A204.1 (cell line): ENCODE measurements around the gene AURKAIP1.

ENCODE experiments used
- FAIRE-seq: peaks from 2 replicates; lab custom pipeline; 2012; peaks lifted over from hg19 to GRCh38; lab: Jason Lieb, UNC

The AURKAIP1 gene

DNA sequence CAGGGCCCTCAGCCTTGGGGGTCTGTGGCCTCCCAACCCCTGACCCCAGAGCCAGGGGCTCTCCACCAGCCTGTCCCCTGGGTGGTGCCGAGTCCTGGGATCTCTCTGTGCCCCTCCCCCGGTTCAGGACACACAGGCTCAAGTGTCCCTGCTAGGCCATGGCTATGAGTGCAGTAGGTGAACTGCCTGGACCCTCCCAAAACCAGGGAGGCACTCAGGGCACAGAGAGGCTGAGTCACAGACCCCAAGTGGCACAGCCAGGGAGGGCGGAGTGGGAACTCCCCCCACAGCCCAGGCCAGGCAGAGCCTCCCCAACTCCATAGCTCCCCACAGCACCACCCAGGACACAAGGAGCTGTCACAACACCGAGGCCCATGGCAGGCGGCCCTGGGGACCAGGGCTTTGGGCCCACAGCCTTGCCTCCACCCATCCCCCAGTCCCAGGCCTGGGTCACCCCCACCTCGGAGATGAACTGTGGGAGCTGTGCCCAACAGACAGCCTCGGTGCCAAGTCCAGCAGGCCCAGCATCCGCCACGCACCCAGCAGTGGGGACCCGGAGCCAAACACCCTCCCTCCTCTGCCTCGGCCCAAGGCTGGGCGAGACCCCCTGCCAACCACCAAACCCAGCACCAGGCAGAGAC lies 29.0 kb downstream of the AURKAIP1 start:
- FAIRE-seq: no peak

DNA sequence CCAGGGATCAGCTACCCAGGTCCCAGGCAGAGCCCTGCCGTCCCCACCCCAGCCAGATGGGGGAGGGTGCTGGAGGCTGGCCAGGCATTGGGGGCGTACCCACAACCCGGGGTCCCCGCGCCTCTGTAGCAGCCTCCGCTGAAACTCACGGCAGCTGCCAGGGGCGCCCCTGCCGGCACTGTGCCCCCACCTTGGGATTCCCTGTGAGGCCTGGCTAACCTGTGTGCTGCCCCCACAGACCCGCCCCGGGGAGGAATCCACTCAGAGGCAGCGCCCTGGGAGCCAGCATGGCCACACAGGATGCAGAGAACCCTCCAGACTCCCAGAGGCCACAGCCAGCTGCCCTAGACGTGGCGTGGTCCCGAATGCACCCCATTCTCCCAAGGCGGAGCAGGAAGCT lies 29.6 kb downstream of the AURKAIP1 start:
- no peak for FAIRE-seq

DNA sequence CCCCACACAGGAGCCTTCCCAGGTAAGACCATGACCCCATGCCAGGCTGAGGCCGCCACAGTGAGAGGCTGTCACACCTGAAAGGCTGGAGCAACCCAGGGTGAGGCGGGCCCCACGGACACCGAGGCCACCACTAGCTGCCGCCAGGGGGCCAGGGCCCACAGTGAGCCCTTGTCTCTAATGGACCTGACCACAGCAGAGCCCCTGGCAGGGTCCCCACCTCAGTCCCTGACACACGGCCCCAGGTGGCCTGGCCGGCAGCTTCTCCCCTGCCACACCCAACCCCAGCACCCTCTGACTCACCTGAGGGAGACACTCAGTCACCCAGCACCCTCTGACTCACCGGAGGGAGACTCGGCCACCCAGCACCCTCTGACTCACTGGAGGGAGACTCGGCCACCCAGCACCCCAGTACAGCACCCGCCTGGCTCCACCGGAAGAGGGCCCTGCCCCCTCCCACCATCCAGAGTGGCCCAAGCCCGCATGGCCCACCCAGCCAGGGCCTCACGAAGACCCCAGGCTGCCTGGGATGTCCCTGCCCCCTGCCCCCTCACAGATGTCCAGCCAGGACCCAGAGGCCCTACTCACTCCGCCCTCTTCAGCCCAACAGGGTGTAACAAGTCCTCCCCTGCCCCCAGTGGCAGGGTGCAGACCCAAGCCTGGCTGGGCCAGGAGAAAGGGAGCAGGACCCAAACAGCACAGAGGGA lies 30.2 kb downstream of the AURKAIP1 start:
- FAIRE-seq: no peak

DNA sequence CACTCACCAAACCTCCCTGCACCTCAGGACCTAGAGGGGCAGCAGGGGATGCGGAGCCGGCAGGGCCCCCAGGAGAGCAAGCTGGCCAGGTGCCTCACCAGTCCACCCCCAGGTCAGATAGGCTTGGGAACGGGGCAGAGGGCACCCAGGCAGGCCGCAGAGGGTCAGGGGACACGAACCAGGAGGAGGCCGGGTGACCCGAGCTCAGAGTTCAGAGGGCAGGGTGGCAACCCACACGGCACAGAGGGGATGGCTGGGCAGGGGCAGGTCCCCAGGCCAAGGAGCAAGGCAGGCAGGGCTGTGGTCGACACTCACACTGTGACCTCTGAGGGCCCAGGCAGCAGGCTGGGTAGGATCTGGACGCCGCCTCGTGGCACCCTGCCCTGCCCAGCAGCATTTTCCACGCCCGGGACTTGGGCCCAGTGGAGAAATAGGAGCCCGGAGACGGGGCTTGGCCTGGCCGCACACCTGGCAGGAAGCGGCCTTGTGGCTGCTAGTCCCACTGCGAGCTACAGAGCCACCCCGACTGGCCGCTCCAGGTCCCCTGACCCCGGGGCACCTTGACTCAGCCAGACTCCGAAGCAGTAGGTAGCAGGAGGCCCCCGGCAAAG lies 31.1 kb downstream of the AURKAIP1 start:
- FAIRE-seq: no peak

DNA sequence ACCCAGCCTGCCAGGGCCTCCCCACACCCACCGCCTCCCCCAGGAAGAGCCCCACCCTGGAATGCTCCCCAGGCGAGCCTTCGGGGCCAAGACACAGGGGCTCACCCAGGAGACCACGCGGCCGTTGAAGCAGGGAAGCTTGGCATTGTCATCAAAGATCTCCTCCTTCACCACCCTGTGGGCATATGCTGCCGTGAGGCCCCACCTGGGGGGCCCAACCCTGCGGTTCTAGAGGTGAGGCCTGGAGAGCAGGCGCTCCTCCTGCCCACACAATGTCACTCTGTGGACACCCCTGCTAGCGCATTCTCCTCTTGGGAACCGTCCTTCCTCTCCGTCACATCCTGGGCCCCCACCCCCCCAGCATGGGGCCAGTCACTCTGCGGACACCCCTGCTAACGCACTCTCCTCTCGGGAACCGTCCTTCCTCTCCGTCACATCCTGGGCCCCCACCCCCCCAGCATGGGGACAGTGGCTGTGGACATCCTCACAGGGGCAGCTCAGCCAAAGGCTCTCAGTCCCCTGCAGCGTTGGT lies 32.4 kb downstream of the AURKAIP1 start:
- no peak for FAIRE-seq

DNA sequence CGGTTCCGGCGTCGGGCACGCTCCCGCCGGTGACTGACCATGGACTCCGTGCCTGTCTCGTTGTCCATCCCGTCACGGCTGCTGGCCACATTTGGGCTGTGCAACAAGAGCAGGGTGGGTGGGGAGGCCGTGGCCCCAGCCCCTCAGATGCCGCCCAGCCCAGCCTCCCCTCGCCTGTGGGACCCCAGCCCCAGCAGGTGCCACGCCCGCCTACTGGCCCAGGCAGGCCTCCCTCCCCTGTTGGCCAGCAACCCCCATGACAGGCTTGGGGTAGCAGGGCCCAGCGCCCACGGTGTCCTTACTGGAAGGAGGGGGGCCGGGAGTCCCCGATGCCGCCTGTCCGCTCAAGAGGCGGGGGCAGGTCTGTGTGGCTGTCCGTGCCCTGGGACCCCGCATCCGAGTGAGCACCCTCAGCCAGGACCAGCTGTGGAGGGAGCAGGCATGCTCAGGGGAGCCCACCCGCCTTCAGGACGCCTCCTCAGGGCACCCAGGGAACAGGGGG lies 32.9 kb downstream of the AURKAIP1 start:
- no peak for FAIRE-seq

DNA sequence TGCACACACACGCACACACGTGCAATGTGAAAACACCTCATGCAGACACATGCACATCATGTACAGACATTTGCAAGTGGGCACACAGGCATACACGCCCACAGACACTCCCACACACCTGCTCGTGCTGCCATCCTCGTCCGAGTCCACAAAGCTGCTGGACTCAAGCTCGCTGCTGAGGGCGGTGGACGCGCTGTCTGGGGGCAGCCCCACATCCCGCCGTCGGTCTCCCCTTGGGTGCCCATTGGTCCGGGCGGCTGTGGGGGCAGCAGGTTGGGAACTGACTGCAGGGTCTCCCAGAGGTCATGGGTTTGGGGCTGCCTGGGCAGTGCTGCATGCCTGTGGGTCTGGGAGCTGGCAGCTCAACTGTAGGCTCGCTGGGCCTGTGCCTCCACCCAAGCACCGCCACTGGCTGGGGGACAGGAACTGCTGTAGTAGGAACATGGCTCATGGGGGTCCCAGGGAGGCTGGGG lies 33.4 kb downstream of the AURKAIP1 start:
- FAIRE-seq: no peak

DNA sequence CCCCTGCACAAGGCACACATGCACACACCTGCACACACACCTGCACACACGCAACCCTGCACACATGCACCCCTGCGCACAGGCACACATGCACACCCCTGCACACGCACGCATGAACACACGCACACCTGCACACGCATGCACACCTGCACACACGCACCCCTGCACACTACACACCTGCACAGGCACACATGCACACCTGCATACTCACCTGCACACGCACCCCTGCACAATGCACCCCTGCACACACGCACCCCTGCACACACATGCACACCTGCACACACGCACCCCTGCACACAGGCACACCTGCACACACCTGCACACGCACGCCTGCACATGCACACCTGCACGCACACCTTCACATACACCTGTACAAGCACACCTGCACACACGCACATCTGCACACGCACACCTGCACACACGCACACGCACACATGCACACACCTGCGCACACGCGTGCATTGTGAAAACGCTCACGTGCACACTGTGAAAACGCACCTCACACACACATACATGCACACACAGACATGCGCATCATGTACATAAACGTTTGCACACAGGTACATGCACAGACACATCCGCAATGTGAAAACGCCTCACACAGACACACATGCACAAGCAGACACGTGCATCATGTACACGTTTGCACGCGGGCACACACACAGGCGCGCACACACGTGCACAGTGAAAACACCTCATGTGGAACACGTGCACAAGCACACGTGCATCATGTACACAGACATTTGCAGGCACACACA lies 34.0 kb downstream of the AURKAIP1 start:
- no peak for FAIRE-seq

DNA sequence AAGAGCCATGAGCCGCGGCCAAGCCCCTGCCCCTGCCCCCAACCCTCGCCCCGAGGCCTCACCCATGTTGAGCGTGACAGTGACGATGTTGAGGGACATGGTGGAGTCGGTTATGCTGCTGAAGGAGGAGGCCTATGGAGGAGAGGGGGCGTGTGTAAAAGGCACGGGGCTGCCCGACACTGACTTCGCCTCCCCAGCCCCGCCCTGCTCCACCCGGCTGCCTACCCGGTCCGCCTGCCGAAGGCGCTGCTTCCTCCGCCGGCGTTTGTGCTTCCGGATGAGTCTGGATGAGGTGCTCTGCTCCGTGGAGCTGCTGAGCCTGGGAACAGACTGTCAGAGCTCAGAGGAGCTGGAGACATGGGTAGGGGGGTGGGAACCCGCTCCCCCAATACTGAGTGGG lies 34.8 kb downstream of the AURKAIP1 start:
- FAIRE-seq: no peak

DNA sequence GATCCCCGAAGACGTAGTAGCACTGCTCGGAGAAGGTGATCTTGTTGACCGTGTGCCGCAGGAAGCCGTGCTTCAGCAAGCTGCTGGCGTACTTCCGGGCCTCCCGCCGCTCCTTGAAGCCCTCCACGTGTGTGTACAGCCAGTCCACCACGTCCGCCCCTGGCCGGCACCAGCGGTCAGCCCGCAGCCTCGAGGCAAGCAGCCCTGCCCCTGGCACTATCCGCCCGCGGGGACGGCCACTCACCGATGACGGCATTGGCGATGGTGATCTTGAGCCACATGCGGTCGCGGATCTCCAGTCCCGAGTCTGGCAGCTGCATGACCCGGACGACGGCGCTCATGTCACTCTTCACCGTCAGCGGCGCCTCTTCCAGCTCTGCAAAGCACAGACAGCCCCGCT lies 36.7 kb downstream of the AURKAIP1 start:
- FAIRE-seq: no peak

DNA sequence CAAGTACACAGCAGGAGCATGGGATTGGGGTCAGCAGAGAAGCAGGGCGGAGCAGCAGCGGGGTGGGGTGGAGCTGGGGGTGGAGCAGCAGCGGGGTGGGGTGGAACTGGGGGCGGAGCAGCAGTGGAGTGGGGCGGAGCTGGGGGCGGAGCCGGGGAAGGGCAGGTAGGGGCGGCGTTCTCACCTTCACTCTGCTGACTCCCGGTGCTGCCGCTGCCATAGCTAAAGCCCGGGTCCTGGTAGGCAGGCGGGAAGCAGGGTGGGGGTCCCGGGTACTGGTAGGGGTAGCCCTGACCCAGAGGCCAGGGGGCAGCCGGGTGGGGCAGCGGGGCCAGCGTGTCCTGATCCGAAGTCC lies 37.2 kb downstream of the AURKAIP1 start:
- no peak for FAIRE-seq

DNA sequence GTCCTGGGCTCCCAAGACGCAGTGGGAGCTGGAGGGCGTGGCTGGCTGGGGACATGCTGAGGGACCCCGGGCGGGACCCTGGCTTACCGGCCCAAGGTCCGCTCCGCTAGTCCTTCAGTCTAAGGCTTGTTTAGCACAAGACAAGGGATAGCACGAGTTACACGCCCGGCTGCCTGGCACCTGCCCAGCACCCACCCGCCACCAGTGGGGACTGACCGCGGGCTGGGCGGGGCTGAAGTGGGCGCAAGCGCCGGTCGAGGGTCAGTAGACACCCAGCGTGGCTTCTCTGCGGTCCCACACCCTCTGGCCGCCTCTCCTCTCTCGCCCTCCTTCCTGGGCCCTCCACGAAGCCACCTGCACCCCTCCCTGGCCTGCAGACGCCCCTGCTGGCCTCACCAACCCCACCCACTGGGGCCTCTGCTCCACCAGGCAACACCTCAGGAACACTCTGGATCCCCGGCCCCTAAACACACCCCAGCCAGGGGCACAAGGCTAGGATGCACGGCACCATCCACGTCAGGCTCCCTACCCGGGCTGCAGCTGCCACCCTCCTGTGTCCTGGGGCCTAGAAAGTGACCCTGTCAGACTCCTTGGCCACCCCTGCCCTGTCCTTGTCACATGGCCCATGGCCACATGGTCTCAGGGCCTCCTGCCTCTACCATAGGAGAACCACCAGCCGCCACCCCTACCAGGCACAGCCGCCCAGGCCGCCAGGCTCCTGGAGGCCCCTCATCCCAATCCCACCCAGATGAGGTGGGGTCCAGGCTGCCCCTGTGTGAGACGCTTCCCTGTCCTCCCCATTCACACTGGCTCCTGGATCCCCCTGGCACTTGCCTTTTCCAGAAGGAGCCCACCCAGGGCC lies 37.8 kb downstream of the AURKAIP1 start:
- FAIRE-seq: no peak

DNA sequence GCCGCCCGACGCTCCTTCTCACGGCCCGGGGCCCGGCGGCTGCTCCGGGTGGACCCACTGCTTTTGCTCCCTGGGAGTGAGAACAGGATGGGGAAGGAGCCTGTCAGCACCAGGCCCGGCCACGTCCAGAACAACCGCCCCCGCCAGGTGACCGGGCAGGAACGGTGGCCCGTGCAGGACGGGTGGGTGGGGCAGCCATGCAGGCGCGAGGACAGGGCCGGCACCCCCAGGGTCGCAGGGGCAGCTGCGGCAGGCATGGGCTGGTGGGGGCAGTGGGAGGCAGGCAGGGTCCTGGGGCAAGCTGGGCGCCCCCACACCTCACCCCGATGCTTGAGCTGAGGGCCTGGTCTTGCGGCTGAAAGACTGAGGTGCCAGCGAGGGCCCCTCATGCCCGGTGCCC lies 38.6 kb downstream of the AURKAIP1 start:
- no peak for FAIRE-seq

DNA sequence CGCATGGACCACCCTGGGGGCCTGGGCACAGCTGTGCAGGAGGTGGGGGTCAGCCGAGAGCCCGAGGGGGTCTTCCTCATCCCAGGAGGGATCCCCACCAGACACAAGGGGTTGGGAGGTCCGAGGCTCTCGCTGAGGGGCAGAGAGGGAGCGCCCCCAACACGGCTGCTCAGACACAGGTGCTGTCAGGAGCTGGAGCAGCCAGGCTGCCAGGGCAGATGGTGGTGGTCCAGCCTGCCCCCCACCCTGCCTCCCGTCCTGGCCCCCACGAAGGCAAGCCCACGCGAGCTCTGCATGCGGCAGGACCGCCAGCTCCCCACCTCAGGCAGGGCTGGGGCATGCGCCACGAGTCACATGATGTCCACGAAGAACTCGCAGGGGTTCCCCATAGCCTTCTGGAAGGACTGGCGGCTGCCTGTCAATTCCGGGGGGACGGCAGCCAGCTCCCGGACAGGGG lies 39.2 kb downstream of the AURKAIP1 start:
- FAIRE-seq: no peak

DNA sequence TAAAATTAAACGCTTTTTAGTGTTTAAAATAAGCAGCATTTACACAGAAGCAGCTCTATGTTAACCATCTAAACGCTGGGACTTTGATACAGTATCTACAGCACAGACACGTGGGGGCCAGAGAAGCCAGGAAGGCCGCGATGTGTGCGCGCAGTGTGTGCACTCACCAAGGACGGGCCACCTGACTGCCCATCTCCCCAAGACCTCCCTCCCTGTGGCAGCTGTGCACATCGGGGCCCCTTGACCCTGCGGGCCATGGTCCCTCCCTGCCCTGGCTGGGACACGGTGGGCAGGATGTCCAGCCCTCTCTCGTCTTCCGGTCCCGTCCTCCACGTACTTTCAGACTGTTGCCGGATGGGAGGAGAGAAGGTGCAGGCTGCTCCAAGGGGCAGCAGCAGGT lies 39.7 kb downstream of the AURKAIP1 start:
- no peak for FAIRE-seq

DNA sequence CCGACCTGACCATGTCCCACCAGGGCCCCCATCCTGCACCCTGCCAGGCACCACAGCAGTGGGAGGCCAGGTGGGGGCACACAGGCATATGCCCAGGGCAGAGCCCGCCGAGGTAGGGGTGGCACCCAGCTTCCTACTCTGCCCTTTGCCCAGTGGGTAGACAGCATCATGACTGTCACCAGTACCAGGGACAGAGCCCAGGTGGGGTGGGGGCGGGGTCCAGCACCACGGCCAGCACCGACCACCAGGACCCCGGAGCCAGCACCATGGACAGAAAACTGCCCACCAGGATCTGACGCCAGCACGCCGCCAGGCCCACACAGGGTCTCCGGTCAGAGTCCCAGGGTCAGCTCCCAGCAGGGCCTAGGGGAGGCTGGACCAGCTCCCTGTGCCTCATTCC lies 40.2 kb downstream of the AURKAIP1 start:
- FAIRE-seq: no peak

DNA sequence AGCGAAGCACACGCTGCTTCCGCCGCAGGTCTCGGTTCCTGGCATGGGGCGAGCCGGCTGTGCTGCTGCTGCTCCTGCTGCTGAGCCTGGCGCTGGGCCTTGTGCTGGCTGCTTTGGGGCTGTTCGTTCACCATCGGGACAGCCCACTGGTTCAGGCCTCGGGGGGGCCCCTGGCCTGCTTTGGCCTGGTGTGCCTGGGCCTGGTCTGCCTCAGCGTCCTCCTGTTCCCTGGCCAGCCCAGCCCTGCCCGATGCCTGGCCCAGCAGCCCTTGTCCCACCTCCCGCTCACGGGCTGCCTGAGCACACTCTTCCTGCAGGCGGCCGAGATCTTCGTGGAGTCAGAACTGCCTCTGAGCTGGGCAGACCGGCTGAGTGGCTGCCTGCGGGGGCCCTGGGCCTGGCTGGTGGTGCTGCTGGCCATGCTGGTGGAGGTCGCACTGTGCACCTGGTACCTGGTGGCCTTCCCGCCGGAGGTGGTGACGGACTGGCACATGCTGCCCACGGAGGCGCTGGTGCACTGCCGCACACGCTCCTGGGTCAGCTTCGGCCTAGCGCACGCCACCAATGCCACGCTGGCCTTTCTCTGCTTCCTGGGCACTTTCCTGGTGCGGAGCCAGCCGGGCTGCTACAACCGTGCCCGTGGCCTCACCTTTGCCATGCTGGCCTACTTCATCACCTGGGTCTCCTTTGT lies 41.3 kb downstream of the AURKAIP1 start:
- no peak for FAIRE-seq

DNA sequence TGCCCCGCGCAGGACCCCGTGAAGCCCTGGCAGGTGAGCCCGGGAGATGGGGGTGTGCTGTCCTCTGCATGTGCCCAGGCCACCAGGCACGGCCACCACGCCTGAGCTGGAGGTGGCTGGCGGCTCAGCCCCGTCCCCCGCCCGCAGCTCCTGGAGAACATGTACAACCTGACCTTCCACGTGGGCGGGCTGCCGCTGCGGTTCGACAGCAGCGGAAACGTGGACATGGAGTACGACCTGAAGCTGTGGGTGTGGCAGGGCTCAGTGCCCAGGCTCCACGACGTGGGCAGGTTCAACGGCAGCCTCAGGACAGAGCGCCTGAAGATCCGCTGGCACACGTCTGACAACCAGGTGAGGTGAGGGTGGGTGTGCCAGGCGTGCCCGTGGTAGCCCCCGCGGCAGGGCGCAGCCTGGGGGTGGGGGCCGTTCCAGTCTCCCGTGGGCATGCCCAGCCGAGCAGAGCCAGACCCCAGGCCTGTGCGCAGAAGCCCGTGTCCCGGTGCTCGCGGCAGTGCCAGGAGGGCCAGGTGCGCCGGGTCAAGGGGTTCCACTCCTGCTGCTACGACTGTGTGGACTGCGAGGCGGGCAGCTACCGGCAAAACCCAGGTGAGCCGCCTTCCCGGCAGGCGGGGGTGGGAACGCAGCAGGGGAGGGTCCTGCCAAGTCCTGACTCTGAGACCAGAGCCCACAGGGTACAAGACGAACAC lies 42.1 kb downstream of the AURKAIP1 start:
- no peak for FAIRE-seq

DNA sequence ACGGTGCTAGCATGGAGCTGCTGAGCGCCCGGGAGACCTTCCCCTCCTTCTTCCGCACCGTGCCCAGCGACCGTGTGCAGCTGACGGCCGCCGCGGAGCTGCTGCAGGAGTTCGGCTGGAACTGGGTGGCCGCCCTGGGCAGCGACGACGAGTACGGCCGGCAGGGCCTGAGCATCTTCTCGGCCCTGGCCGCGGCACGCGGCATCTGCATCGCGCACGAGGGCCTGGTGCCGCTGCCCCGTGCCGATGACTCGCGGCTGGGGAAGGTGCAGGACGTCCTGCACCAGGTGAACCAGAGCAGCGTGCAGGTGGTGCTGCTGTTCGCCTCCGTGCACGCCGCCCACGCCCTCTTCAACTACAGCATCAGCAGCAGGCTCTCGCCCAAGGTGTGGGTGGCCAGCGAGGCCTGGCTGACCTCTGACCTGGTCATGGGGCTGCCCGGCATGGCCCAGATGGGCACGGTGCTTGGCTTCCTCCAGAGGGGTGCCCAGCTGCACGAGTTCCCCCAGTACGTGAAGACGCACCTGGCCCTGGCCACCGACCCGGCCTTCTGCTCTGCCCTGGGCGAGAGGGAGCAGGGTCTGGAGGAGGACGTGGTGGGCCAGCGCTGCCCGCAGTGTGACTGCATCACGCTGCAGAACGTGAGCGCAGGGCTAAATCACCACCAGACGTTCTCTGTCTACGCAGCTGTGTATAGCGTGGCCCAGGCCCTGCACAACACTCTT lies 42.8 kb downstream of the AURKAIP1 start:
- no peak for FAIRE-seq
